Activated CD8-positive, alpha-beta memory T cell treated with anti-CD3 and anti-CD28 coated beads, Interleukin-2, amount 10 ng/mL, durations not matched to agents 7 days and 5 days (primary cell): ENCODE measurements around the gene GASK1A. TPM values are rescaled to one million over a fixed set of nuclear protein-coding genes. Genes with fewer than 3 reads are reported as not detected.

Experiments
- ATAC-seq: fragments of 150-1000 bp; cut with Tn5 transposase; one replicate; pipeline ENCODE4 v1.10.0; 2021; ENCODE audit warnings: moderate library complexity
- CTCF ChIA-PET: fragments of 350-600 bp; sonication (Branson Sonifier 250); formaldehyde crosslinking; loops from one replicate; lab custom pipeline; 2021; ENCODE audit warnings: antibody characterized with exemption; lab: Charles Lee
- DNase-seq: peaks from one replicate; pipeline ENCODE4 v3.0.0-alpha.2; 2020
- H3K27ac Mint-ChIP-seq: one replicate; pipeline ENCODE4 v1.8.0; 2021; ENCODE audit warnings: mild to moderate bottlenecking, mixed read lengths
- H3K27me3 Mint-ChIP-seq: one replicate; pipeline ENCODE4 v1.8.0; 2021; ENCODE audit warnings: mixed read lengths
- H3K36me3 Mint-ChIP-seq: one replicate; pipeline ENCODE4 v1.8.0; 2021; ENCODE audit warnings: mild to moderate bottlenecking, mixed read lengths
- H3K4me1 Mint-ChIP-seq: one replicate; pipeline ENCODE4 v1.8.0; 2021; ENCODE audit warnings: mixed read lengths
- H3K4me3 Mint-ChIP-seq: one replicate; pipeline ENCODE4 v1.8.0; 2021; ENCODE audit warnings: mild to moderate bottlenecking, moderate library complexity, mixed read lengths
- H3K9me3 Mint-ChIP-seq: one replicate; pipeline ENCODE4 v1.8.0; 2022; ENCODE audit warnings: low read depth, mixed read lengths
- total RNA-seq, 2 experiments: library from RNA; stranded (reverse); gene quantifications; one replicate each; pipeline ENCODE4 v1.2.3, GENCODE V29; 2021

Gene GASK1A
- total RNA-seq, 2 experiments from 2014 or later = not detected

- CTCF ChIA-PET = no interaction called here
- DNase-seq = no peak
- H3K4me1 Mint-ChIP-seq = peaks cover 8% of the 10 kb centered on the region
- H3K9me3 Mint-ChIP-seq = no peaks in the 10 kb centered on the region
- ATAC-seq = no peak
- H3K4me3 Mint-ChIP-seq = no peak overlapping the region
- H3K27me3 Mint-ChIP-seq = peaks cover 3% of the 10 kb centered on the region
- no peak overlapping the region for H3K27ac Mint-ChIP-seq
- H3K36me3 Mint-ChIP-seq = no peaks in the 10 kb centered on the region
Measured at GRCh38 chr3:42991341-42992315, 12.5 kb downstream of the GASK1A start.

- H3K27ac Mint-ChIP-seq = no peak overlapping the region
- no peak for ATAC-seq
- H3K36me3 Mint-ChIP-seq = no peaks in the 10 kb centered on the region
- no peaks in the 10 kb centered on the region for H3K9me3 Mint-ChIP-seq
- no peaks in the 10 kb centered on the region for H3K27me3 Mint-ChIP-seq
- H3K4me1 Mint-ChIP-seq = peaks cover 8% of the 10 kb centered on the region
- no peak overlapping the region for H3K4me3 Mint-ChIP-seq
- no peak for DNase-seq
- CTCF ChIA-PET = no interaction called here
Measured at GRCh38 chr3:42994595-42994994, 15.5 kb downstream of the GASK1A start.

GRCh38 chr3:42996021-42996420, 16.9 kb downstream of the GASK1A start:
- Mint-ChIP-seq H3K4me3 (no peak overlapping the region), H3K9me3 (no peaks in the 10 kb centered on the region), H3K27ac (no peak overlapping the region), H3K36me3 (no peaks in the 10 kb centered on the region), H3K27me3 (no peaks in the 10 kb centered on the region), H3K4me1 (peaks cover 8% of the 10 kb centered on the region)
- CTCF ChIA-PET = no interaction called here
- DNase-seq = no peak
- no peak for ATAC-seq

- CTCF ChIA-PET = no interaction called here
- H3K4me1 Mint-ChIP-seq = peaks cover 8% of the 10 kb centered on the region
- no peak for DNase-seq
- no peak for ATAC-seq
- no peak overlapping the region for H3K4me3 Mint-ChIP-seq
- no peaks in the 10 kb centered on the region for H3K27me3 Mint-ChIP-seq
- H3K36me3 Mint-ChIP-seq = no peaks in the 10 kb centered on the region
- no peak overlapping the region for H3K27ac Mint-ChIP-seq
- no peaks in the 10 kb centered on the region for H3K9me3 Mint-ChIP-seq
Measured at GRCh38 chr3:42996633-42997075, 17.5 kb downstream of the GASK1A start.

GRCh38 chr3:42999212-42999611, 20.1 kb downstream of the GASK1A start:
- Mint-ChIP-seq H3K9me3 (no peaks in the 10 kb centered on the region), H3K4me3 (no peak overlapping the region), H3K27me3 (no peaks in the 10 kb centered on the region), H3K4me1 (peaks cover 6% of the 10 kb centered on the region), H3K36me3 (no peaks in the 10 kb centered on the region), H3K27ac (no peak overlapping the region)
- CTCF ChIA-PET = interaction anchor here (1.5 kb wide), 1 partner anchor 38 kb away, joined by 4 read pairs; no protein-coding TSS in a partner anchor
- DNase-seq = no peak
- no peak for ATAC-seq

- CTCF ChIA-PET = interaction anchor here (1.5 kb wide), 1 partner anchor 38 kb away, joined by 4 read pairs; no protein-coding TSS in a partner anchor
- H3K27me3 Mint-ChIP-seq = no peaks in the 10 kb centered on the region
- no peak for DNase-seq
- no peak for ATAC-seq
- H3K4me3 Mint-ChIP-seq = no peak overlapping the region
- no peaks in the 10 kb centered on the region for H3K9me3 Mint-ChIP-seq
- no peaks in the 10 kb centered on the region for H3K36me3 Mint-ChIP-seq
- H3K27ac Mint-ChIP-seq = no peak overlapping the region
- peaks cover 1% of the 10 kb centered on the region for H3K4me1 Mint-ChIP-seq
Measured at GRCh38 chr3:42999632-43000031, 20.5 kb downstream of the GASK1A start.

- CTCF ChIA-PET = no interaction called here
- Mint-ChIP-seq H3K27ac (no peak overlapping the region), H3K9me3 (no peaks in the 10 kb centered on the region), H3K27me3 (no peaks in the 10 kb centered on the region), H3K4me3 (no peak overlapping the region), H3K4me1 (no peaks in the 10 kb centered on the region), H3K36me3 (no peaks in the 10 kb centered on the region)
- DNase-seq = no peak
- no peak for ATAC-seq
Measured at GRCh38 chr3:43000387-43000786, 21.3 kb downstream of the GASK1A start.

- no peak for DNase-seq
- H3K27me3 Mint-ChIP-seq = no peaks in the 10 kb centered on the region
- CTCF ChIA-PET = no interaction called here
- no peaks in the 10 kb centered on the region for H3K36me3 Mint-ChIP-seq
- H3K4me1 Mint-ChIP-seq = no peaks in the 10 kb centered on the region
- H3K4me3 Mint-ChIP-seq = no peak overlapping the region
- no peak for ATAC-seq
- H3K9me3 Mint-ChIP-seq = no peaks in the 10 kb centered on the region
- H3K27ac Mint-ChIP-seq = no peak overlapping the region
Measured at GRCh38 chr3:43001094-43001553, 22.0 kb downstream of the GASK1A start.

GRCh38 chr3:43001556-43002121, 22.5 kb downstream of the GASK1A start:
- Mint-ChIP-seq H3K36me3 (no peaks in the 10 kb centered on the region), H3K9me3 (no peaks in the 10 kb centered on the region), H3K4me1 (no peaks in the 10 kb centered on the region), H3K27ac (no peak overlapping the region), H3K4me3 (no peak overlapping the region), H3K27me3 (no peaks in the 10 kb centered on the region)
- DNase-seq = no peak
- no peak for ATAC-seq
- CTCF ChIA-PET = interaction anchor here (0.8 kb wide), 1 partner anchor 37 kb away, joined by 3 read pairs; no protein-coding TSS in a partner anchor

GRCh38 chr3:43004282-43004681, 25.2 kb downstream of the GASK1A start:
- H3K27ac Mint-ChIP-seq = no peak overlapping the region
- ATAC-seq = no peak
- CTCF ChIA-PET = no interaction called here
- no peak overlapping the region for H3K4me3 Mint-ChIP-seq
- H3K27me3 Mint-ChIP-seq = no peaks in the 10 kb centered on the region
- no peak for DNase-seq
- H3K4me1 Mint-ChIP-seq = no peaks in the 10 kb centered on the region
- no peaks in the 10 kb centered on the region for H3K36me3 Mint-ChIP-seq
- no peaks in the 10 kb centered on the region for H3K9me3 Mint-ChIP-seq

GRCh38 chr3:43005253-43005652, 26.1 kb downstream of the GASK1A start:
- no peak overlapping the region for H3K4me3 Mint-ChIP-seq
- DNase-seq = no peak
- H3K27ac Mint-ChIP-seq = no peak overlapping the region
- no peaks in the 10 kb centered on the region for H3K9me3 Mint-ChIP-seq
- H3K27me3 Mint-ChIP-seq = no peaks in the 10 kb centered on the region
- no peaks in the 10 kb centered on the region for H3K36me3 Mint-ChIP-seq
- CTCF ChIA-PET = no interaction called here
- ATAC-seq = no peak
- no peaks in the 10 kb centered on the region for H3K4me1 Mint-ChIP-seq

- no peak for ATAC-seq
- DNase-seq = no peak
- H3K36me3 Mint-ChIP-seq = no peaks in the 10 kb centered on the region
- H3K27me3 Mint-ChIP-seq = no peaks in the 10 kb centered on the region
- H3K4me1 Mint-ChIP-seq = no peaks in the 10 kb centered on the region
- H3K9me3 Mint-ChIP-seq = no peaks in the 10 kb centered on the region
- CTCF ChIA-PET = no interaction called here
- no peak overlapping the region for H3K4me3 Mint-ChIP-seq
- H3K27ac Mint-ChIP-seq = no peak overlapping the region
Measured at GRCh38 chr3:43005981-43006380, 26.9 kb downstream of the GASK1A start.

GRCh38 chr3:43006825-43007224, 27.7 kb downstream of the GASK1A start:
- H3K27me3 Mint-ChIP-seq = no peaks in the 10 kb centered on the region
- no peak overlapping the region for H3K4me3 Mint-ChIP-seq
- CTCF ChIA-PET = no interaction called here
- no peak overlapping the region for H3K27ac Mint-ChIP-seq
- H3K36me3 Mint-ChIP-seq = no peaks in the 10 kb centered on the region
- DNase-seq = no peak
- H3K9me3 Mint-ChIP-seq = no peaks in the 10 kb centered on the region
- H3K4me1 Mint-ChIP-seq = no peaks in the 10 kb centered on the region
- ATAC-seq = no peak

GRCh38 chr3:43009547-43009946, 30.4 kb downstream of the GASK1A start:
- H3K27me3 Mint-ChIP-seq = no peaks in the 10 kb centered on the region
- no peak overlapping the region for H3K4me3 Mint-ChIP-seq
- ATAC-seq (no peak), DNase-seq (no peak)
- no peak overlapping the region for H3K27ac Mint-ChIP-seq
- CTCF ChIA-PET = no interaction called here
- H3K9me3 Mint-ChIP-seq = no peaks in the 10 kb centered on the region
- no peaks in the 10 kb centered on the region for H3K36me3 Mint-ChIP-seq
- no peaks in the 10 kb centered on the region for H3K4me1 Mint-ChIP-seq
